GM10248 (cell line): ENCODE results near the gene DUS2.

Experiments used
- CTCF ChIA-PET: fragments of 300-600 bp; sonication (Branson Sonifier 250); formaldehyde crosslinking; extraction: SDS; loops from one replicate; lab custom pipeline; 2021; ENCODE audit warnings: antibody characterized with exemption; lab: Yijun Ruan, JAX
- POLR2A ChIA-PET: fragments of 350-650 bp; sonication (Branson Sonifier 250); formaldehyde crosslinking; extraction: SDS; loops from one replicate; lab custom pipeline; 2020; ENCODE audit warnings: antibody characterized with exemption; lab: Yijun Ruan, JAX
- DNase-seq: peaks from one replicate; pipeline ENCODE4 v3.0.0; 2012; ENCODE audit errors: extremely low spot score
- TF ChIP-seq, protein P1 (sequence below): IDR thresholded peaks from 2 replicates; pipeline ENCODE4 v1.5.1; 2012; ENCODE audit warnings: mild to moderate bottlenecking, low read depth; ENCODE audit errors: extremely low read depth, missing control alignments, control extremely low read depth

DUS2 gene

DNA sequence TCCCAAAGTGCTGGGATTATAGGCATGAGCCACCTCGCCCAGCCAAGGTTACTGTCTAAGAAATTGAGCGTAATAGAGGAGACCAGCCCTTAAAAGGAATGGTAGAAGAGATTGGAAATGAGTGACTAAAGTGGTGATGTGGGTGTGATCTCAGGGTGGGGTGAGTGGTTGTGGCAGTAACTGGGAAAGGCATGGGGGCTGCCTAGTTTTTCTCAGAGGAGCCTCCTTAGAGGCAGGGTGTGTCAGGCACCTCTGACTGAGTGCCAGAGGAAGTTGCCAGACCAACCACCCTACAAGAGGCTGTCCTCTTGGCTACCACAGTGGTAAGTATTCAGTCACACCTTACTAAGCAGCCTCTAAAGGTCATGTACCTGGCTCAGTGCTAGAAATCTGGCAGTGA, 8.9 kb downstream of the DUS2 start:
- TF ChIP-seq, protein P1, sequence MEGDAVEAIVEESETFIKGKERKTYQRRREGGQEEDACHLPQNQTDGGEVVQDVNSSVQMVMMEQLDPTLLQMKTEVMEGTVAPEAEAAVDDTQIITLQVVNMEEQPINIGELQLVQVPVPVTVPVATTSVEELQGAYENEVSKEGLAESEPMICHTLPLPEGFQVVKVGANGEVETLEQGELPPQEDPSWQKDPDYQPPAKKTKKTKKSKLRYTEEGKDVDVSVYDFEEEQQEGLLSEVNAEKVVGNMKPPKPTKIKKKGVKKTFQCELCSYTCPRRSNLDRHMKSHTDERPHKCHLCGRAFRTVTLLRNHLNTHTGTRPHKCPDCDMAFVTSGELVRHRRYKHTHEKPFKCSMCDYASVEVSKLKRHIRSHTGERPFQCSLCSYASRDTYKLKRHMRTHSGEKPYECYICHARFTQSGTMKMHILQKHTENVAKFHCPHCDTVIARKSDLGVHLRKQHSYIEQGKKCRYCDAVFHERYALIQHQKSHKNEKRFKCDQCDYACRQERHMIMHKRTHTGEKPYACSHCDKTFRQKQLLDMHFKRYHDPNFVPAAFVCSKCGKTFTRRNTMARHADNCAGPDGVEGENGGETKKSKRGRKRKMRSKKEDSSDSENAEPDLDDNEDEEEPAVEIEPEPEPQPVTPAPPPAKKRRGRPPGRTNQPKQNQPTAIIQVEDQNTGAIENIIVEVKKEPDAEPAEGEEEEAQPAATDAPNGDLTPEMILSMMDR = no peak
- ChIA-PET POLR2A (no interaction called here), CTCF (interaction anchor here (0.6 to 2.1 kb wide), 3 partner anchors 9 to 215 kb away, joined by 3 to 7 read pairs (median 3); no protein-coding TSS in a partner anchor)

DNA sequence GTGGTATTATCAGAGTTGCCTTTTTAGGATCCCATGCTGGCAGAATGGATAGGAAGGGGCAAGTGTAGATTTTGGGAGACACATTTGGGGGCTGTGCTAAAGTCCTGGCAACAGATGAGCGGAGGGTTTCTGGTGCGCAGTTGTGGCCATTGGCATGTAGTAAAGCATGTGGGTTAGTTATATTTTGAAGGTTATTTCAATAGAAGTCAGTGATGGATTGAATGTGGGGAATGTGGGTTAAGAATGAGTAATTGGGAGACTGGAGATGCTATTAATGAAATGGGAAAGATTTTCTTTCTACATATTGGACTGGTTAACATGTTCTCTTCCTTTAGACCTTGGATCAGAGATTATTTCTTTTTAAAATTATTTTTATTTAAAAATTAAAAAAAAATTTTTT, 10.0 kb downstream of the DUS2 start:
- POLR2A ChIA-PET = interaction anchor here (0.7 kb wide), 1 partner anchor 41 kb away, joined by 4 read pairs; no protein-coding TSS in a partner anchor
- CTCF ChIA-PET = interaction anchor here (2.1 kb wide), 1 partner anchor 7 kb away, joined by 7 read pairs; no protein-coding TSS in a partner anchor
- no peak for DNase-seq
- TF ChIP-seq, protein P1 = no peak

More for the DNA sequence above, 8.9 kb downstream of the DUS2 start:
- no peak for DNase-seq

DNA sequence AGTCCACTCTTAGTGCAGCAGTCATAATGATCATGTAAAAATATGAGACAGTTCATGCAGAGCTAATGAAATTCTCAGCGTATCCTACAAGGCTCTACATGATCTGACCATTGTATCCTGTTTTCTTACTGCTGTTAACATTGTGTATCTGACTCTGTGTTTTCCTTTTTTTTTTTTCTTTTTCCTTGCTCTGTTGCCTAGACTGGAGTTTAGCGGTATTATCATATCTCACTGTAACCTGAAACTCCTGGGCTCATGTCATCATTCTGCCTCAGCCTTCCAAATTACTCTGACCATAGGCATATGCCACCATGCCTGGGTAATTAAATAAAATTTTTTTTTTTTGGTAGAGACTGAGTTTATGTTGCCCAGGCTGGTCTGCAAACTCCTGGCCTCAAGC, 12.1 kb downstream of the DUS2 start:
- TF ChIP-seq, protein P1 = no peak
- no peak for DNase-seq
- ChIA-PET POLR2A (no interaction called here), CTCF (interaction anchor here (0.7 to 1.8 kb wide), 8 partner anchors 8 to 362 kb away, joined by 3 to 4 read pairs (median 4); partner anchors contain the start of genes DDX28 and DUS2)

DNA sequence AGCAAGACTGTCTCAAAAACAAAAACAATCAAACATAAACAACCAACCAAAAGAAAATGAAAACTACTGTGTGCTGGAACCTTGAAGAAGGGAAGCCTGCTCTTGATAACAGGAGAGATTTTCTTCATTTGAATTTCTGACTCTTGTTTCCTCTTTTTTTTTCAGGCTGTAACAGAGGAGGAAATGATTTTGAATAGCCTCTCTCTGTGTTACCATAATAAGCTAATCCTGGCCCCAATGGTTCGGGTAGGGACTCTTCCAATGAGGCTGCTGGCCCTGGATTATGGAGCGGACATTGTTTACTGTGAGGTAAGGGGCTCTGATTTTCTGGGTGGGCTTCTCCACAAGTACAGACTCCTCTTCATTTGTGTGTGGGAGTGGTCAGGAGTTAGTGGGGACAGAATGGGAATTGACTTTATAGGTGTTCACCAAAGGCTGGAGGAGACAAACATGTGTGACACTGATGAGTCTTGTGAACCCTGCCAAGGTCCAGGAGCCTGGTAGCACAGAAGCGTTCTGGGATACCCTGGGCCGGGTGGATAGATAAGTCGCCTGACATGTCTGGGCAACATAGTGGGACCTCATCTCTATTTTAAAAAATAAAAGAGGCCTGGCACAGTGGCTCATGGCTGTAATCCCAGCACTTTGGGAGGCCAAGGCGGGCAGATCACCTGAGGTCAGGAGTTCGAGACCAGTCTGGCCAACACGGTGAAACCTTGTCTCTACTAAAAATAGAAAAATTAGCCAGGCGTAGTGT, 14.9 kb downstream of the DUS2 start:
- TF ChIP-seq, protein P1 = no peak
- ChIA-PET CTCF (interaction anchor here (1.1 to 6.3 kb wide), 5 partner anchors 8 to 221 kb away, joined by 3 to 72 read pairs (median 6); partner anchors contain the start of gene NRN1L), POLR2A (interaction anchor here (0.7 kb wide), 1 partner anchor 357 kb away, joined by 7 read pairs; no protein-coding TSS in a partner anchor)
- peak; percentile 46 for DNase-seq

DNA sequence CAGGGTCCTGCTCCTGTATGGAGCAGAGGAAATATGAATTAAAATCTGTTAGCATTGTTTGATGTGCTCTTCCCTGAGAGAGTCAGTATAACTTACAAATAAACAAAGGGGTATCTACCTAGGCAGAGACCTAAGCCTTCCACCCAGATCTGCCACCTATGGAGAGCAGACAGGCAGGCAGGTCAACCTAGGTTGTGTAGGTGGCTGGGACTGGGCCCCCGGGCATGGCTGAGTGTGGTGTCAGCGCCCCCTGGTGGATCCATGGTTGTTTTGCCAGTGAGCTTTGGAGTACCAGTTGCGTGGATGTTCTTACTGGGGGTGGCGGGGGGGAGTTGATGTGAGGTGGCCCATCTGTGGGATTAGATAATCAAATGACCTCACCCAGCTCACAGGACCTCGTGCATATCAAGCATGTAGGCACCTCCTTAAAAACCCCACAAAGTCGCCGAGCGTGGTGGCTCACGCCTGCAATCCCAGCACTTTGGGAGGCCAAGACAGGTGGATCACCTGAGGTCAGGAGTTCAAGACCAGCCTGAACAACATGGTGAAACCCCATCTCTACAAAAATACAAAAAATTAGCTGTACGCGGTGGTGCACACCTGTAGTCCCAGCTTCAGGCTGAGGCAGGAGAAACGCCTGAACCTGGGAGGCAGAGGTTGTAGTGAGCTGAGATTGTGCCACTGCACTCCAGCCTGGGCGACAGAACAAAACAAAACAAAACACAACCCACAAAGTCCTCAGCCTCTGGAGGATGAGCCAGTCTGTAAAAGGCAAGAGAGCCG, 17.6 kb downstream of the DUS2 start:
- ChIA-PET POLR2A (interaction anchor here (0.6 kb wide), 7 partner anchors 11 to 873 kb away, joined by 4 to 7 read pairs (median 4); no protein-coding TSS in a partner anchor), CTCF (interaction anchor here (0.6 to 6.3 kb wide), 67 partner anchors 9 to 520 kb away, joined by 3 to 72 read pairs (median 5); partner anchors contain the start of genes C16orf86, DDX28, DPEP2 and DPEP3)
- TF ChIP-seq, protein P1 = peak; percentile 88
- peak; percentile 87 for DNase-seq

DNA sequence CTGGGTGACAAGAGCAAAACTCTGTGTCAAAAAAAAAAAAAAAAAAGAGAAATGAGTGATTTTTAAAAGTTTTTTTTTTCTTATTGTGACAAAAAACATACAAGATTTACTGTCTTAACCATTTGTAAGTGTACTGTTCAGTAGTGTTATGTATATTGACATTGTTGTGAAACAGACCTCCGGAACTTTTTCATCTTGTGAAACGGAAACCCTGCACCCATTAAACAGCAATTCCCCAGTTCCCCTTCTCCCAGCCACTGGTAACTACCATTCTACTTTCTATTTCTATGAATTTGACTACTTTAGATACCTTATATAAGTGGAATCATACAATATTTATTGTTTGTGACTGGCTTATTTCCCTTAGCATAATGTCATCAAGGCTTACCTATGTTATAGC, 18.7 kb downstream of the DUS2 start:
- TF ChIP-seq, protein P1 = no peak
- no peak for DNase-seq
- POLR2A ChIA-PET = no interaction called here
- CTCF ChIA-PET = interaction anchor here (1.0 to 6.3 kb wide), 21 partner anchors 11 to 226 kb away, joined by 3 to 72 read pairs (median 10); partner anchors contain the start of genes DDX28, DPEP2, DPEP3 and DUS2
